LHCN-M2 (cell line): Measurements from ENCODE around the gene FOXA3. TPM values are rescaled to one million over a fixed set of nuclear protein-coding genes. Genes with fewer than 3 reads are reported as not detected.
A peak's percentile ranks its signal among the peaks of the same experiment; 100 is the strongest.
"Not testable (repeated sequence)": the region's sequence is repeated elsewhere in the genome, so short reads cannot be mapped to it uniquely, and the experiment has no call there.

Source experiments
- DNase-seq: peaks from one replicate; pipeline ENCODE4 v3.0.0-alpha.2; 2012; ENCODE audit warnings: low read depth
- total RNA-seq: library from RNA; depleted of rRNA; stranded (reverse); fragments of >200 nt; gene quantifications from 2 replicates; pipeline ENCODE4 v1.2.3, GENCODE V29; 2014

The FOXA3 gene
- total RNA-seq, 1 experiment from 2014 or later, result not detected

GRCh38 chr19:45827459-45828093 lies 36.5 kb upstream of the FOXA3 start:
- no peak for DNase-seq

GRCh38 chr19:45828523-45828922 lies 35.6 kb upstream of the FOXA3 start:
- no peak for DNase-seq

GRCh38 chr19:45828945-45829344 lies 35.2 kb upstream of the FOXA3 start:
- no peak for DNase-seq

- DNase-seq, result no peak
Measured at GRCh38 chr19:45834970-45835369, 29.2 kb upstream of the FOXA3 start.

GRCh38 chr19:45842198-45842597 lies 21.9 kb upstream of the FOXA3 start:
- DNase-seq, result no peak

GRCh38 chr19:45847663-45848062 lies 16.5 kb upstream of the FOXA3 start:
- DNase-seq, result no peak

GRCh38 chr19:45848922-45849321 lies 15.2 kb upstream of the FOXA3 start:
- no peak for DNase-seq

GRCh38 chr19:45852145-45852750 lies 11.9 kb upstream of the FOXA3 start:
- no peak for DNase-seq

GRCh38 chr19:45852983-45853382 lies 11.1 kb upstream of the FOXA3 start:
- DNase-seq, result no peak

- DNase-seq, result no peak
Measured at GRCh38 chr19:45854167-45854778, 9.9 kb upstream of the FOXA3 start.

- DNase-seq, result no peak
Measured at GRCh38 chr19:45860359-45861259, 3.5 kb upstream of the FOXA3 start.

GRCh38 chr19:45862271-45862563 lies 1.9 kb upstream of the FOXA3 start:
- no peak for DNase-seq

- DNase-seq, result peak; percentile 98
Measured at GRCh38 chr19:45862564-45863334, 1.4 kb upstream of the FOXA3 start, which contains the start of gene SYMPK. Gene SYMPK, minus strand, starts transcription at chr19:45863147. Its CDS starts 8,652 bp downstream, at chr19:45854495.

GRCh38 chr19:45863335-45863839 lies 739 bp upstream of the FOXA3 start:
- no peak for DNase-seq

GRCh38 chr19:45864629-45865082 lies 530 bp downstream of the FOXA3 start:
- DNase-seq, result no peak

GRCh38 chr19:45865269-45865948 lies 1.3 kb downstream of the FOXA3 start:
- no peak for DNase-seq

GRCh38 chr19:45866400-45867176 lies 2.5 kb downstream of the FOXA3 start:
- no peak for DNase-seq

GRCh38 chr19:45867241-45867640 lies 3.1 kb downstream of the FOXA3 start:
- DNase-seq, result not testable (repeated sequence)

GRCh38 chr19:45870798-45871197 lies 6.7 kb downstream of the FOXA3 start:
- DNase-seq, result no peak
